HG02970 (cell line): Measurements from ENCODE around the gene NLRC3.
"Not testable (repeated sequence)": the region's sequence is repeated elsewhere in the genome, so short reads cannot be mapped to it uniquely, and the experiment has no call there.

ENCODE experiments used
- ATAC-seq: cut with Tn5 transposase; IDR thresholded peaks from one replicate; pipeline ENCODE4 v1.9.1; 2021; ENCODE audit warnings: mild to moderate bottlenecking, moderate library complexity, moderate number of reproducible peaks; ENCODE audit not compliant: unreplicated experiment, low FRiP score

NLRC3 gene, protein sequence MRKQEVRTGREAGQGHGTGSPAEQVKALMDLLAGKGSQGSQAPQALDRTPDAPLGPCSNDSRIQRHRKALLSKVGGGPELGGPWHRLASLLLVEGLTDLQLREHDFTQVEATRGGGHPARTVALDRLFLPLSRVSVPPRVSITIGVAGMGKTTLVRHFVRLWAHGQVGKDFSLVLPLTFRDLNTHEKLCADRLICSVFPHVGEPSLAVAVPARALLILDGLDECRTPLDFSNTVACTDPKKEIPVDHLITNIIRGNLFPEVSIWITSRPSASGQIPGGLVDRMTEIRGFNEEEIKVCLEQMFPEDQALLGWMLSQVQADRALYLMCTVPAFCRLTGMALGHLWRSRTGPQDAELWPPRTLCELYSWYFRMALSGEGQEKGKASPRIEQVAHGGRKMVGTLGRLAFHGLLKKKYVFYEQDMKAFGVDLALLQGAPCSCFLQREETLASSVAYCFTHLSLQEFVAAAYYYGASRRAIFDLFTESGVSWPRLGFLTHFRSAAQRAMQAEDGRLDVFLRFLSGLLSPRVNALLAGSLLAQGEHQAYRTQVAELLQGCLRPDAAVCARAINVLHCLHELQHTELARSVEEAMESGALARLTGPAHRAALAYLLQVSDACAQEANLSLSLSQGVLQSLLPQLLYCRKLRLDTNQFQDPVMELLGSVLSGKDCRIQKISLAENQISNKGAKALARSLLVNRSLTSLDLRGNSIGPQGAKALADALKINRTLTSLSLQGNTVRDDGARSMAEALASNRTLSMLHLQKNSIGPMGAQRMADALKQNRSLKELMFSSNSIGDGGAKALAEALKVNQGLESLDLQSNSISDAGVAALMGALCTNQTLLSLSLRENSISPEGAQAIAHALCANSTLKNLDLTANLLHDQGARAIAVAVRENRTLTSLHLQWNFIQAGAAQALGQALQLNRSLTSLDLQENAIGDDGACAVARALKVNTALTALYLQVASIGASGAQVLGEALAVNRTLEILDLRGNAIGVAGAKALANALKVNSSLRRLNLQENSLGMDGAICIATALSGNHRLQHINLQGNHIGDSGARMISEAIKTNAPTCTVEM

GRCh38 chr16:3577302-3577752 is at the start of gene NLRC3:
Gene NLRC3, minus strand, starts transcription at chr16:3577403. Its CDS starts 12,367 bp downstream, at chr16:3565036.
- no peak for ATAC-seq

GRCh38 chr16:3625911-3626732 is 48.9 kb upstream of the NLRC3 start:
- no peak for ATAC-seq

DNA sequence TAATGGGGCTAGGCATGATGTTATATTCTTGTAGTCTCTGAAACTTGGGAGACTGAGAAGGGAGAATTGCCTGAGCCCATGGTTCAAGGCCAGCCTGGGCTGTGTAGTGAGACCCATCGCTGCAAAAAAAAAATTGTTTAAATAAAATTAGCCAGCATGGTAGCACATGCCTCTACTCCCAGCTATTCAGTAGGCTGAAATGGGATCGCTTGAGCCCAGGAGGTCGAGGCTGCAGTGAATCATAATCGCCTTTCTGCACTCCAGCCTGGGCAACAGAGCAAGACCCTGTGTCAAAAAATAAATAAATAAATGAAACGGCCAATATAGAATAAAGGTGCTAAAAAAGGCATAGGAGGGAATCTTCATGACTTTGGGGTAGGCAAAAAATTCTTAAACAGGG is 48.1 kb upstream of the NLRC3 start:
- no peak for ATAC-seq

DNA sequence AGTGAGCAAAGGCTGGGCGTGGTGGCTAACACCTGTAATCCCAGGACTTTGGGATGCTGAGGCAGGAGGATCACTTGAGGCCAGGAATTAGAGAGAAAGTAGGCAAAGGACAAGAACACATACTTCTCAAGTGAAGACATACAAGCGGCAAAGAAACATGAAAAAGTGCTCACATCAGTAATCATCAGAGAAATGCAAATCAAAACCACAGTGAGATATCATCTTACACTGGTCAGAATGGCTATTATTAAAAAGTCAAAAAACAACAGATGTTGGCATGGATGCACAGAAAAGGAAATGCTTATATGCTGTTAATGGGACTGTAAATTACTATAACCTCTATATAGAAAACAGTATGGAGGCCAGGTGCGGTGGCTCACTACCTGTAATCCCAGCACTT is 46.4 kb upstream of the NLRC3 start:
- ATAC-seq = no peak

GRCh38 chr16:3618769-3619141 is 41.6 kb upstream of the NLRC3 start:
- no peak for ATAC-seq

GRCh38 chr16:3612510-3613466 is 35.6 kb upstream of the NLRC3 start:
- no peak for ATAC-seq

GRCh38 chr16:3611146-3611975 is 34.2 kb upstream of the NLRC3 start, which contains the start of gene SLX4:
Gene SLX4, minus strand, starts transcription at chr16:3611606. Its CDS starts 2,642 bp downstream, at chr16:3608964.
- ATAC-seq = peak; percentile 86

DNA sequence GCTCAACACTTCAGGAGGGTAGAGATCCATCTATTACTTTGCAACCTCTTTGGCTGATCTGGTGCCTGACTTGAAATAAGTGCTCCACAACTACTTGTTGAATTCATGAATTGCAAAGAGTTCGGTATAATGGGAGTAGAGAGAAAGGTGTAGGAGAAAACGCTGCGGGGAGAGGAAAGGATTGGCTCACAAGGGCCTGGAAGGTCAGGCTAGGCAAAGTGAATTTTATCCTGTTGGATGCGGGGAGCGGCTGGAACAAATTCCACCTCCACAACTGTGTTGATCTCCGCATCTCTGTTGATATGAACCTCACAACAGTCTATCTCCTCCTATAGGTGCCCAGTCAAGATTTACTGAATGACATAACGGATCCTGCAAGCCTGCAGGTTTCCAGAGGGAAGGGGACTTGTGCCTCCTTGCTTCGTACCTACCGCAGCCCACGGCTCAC is 33.5 kb upstream of the NLRC3 start:
- no peak for ATAC-seq

DNA sequence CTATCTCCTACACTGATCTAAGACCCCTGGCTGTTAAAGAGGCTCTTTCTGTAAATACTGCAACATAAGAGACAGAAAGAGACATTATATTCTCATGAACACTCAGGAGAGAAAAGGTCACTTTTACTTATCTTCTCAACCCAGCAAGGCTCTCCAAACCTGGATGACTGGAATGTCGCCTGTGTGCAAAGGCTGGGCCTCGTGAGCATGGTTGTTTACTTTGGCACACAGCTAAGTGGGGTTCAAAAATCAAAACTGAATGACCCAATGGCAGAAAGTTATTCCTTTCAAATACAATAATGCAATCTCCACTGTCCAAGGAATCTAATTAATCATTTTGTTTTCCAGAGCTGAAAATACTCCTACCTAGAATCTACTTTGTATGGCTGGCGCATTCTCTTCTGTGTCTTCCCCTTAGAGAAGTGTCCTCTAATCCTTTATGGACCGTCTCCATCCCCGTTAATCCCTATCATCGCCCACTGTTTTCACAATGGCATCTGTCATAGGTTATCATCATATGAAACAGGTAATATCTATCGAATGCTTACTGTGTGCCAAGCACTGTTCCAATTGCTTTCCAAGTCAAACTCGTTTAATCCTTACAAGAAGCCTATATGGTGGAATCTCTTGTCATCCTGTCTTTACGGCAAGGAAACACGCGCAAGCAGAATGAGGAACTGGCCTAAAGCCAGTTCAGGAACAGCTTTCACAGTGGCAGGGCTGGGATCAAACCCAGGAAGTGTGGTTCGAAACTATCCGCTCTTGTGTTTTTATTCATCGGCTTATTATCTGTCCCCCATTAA is 32.9 kb upstream of the NLRC3 start:
- ATAC-seq = no peak

DNA sequence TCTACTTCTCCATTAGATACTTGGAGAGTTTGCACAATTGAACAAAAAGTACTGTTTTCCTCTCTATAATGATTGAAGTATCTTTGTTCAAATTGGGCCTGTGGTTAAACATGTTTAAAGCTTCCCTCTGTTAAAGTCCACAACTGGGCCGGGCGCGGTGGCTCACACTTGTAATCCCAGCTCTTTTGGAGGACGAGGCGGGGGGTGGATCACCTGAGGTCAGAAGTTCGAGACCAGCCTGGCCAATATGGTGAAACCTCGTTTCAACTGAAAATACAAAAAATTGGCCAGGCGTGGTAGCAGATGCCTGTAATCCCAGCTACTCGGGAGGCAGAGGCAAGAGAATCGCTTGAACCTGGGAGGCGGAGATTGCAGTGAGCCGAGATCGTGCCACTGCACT is 31.8 kb upstream of the NLRC3 start:
- not testable (repeated sequence) for ATAC-seq

DNA sequence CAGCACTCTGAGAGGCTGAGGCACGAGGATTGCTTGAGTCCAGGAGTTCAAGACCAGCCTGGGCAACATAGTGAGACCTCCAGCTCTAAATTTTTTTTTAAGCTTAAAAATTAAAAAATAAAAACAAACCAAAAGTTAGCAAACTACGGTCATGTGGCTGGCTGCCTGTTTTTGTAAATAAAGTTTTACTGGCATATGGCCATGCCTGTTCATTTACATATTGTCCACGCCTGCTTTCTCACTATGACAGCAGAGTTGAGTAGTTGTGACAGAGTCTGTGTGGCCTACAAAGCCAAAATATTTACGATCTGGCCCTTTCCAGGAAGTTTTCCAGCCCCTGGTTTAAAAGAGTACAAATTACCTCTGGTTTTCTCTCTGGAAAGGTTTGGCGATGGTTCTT is 30.9 kb upstream of the NLRC3 start:
- no peak for ATAC-seq

DNA sequence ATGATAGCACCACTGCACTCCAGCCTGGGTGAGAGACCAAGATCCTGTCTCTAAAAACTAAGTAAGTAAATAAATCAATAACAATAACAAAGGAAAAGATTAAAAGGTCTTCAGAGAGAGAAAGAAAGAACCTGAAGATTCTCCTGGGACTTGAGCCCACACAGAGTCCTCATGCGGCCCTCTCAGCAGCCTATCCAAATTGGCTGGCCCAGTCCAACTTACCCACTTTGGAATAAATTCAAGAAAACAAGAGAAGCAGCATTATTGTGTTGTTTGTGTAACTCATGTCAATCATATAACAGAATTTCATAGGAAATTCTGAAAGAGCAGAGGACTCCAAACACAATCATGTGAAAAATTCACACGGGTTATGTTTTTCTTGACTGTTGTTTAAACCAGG is 30.4 kb upstream of the NLRC3 start:
- ATAC-seq = no peak

GRCh38 chr16:3607161-3607560 is 30.0 kb upstream of the NLRC3 start:
- ATAC-seq = no peak

DNA sequence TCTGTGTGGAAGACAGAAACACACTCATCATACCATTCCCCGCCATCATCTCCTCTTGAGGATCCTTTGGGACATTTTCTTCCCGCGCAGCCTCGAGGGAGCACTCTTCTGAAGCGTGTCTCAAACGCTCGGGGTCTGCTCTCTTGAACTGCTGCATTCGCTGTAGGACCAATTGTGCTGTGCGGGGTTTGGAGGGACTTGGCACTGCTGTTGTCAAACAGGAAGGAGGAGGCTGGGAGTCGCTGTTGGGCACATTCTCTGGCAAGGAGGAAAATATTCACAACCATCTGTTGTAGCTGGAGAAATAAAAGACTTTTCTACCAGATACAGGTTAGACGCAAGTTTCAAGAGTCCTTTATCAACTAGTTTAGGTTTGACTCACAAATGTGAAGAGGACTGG is 29.2 kb upstream of the NLRC3 start:
- ATAC-seq = no peak

DNA sequence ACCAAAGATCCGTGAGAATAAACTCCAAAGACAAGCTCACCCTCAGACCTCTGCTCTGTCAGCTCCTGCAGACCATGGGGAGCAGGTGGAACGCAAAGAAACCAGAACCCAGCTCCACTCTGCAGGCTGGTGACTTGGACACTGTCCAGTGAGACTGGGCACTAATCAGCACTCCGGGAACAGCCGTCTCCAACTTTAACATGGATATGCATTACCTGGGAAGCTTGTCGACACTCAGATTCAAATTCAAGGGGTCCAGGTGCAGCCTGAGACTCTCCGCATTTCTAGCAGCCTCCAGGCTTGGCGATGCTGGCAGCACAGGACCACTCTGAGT is 25.1 kb upstream of the NLRC3 start:
- no peak for ATAC-seq

- ATAC-seq = no peak
Measured at GRCh38 chr16:3601614-3602319, 24.6 kb upstream of the NLRC3 start.

GRCh38 chr16:3599922-3600321 is 22.7 kb upstream of the NLRC3 start:
- ATAC-seq = no peak
